Breast epithelium (tissue), 3 donors: ENCODE results near the gene ARHGEF33.

ENCODE experiments used
- CTCF ChIP-seq, 3 donors: fragments of 450-650 bp; IDR thresholded peaks; one replicate each; pipeline ENCODE4 v1.5.1; 2016 to 2017; ENCODE audit warnings: antibody characterized with exemption in 3 of 3, mild to moderate bottlenecking in 3 of 3, moderate library complexity in 3 of 3
- POLR2A ChIP-seq: fragments of 450-650 bp; IDR thresholded peaks from one replicate; pipeline ENCODE4 v1.6.1; 2016; ENCODE audit warnings: antibody characterized with exemption, mild to moderate bottlenecking, moderate library complexity
- POLR2AphosphoS5 ChIP-seq, 3 donors: sonication (generic); formaldehyde crosslinking; IDR thresholded peaks; one replicate each; pipeline ENCODE4 v1.6.1; 2017; ENCODE audit warnings: antibody characterized with exemption in 3 of 3

DNA sequence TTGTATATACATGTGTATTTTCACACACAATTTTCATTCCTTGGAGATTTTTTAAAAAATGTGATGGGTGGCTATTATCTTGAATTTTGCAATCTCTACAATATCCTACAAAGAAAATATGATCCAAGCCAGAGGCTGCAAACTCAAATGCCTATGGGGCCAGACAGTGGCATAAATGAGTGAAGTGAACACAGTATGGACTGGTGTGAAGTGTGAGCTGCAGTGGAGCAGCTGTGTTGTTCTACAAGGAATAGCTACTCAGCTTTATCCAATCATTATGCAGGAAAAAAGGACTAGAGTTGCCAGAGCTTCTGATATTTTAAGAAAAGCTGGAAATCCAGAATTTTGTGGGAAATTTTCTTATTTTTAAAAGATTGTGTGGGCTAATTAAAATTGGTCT lies 62.1 kb downstream of the ARHGEF33 start:
- TF ChIP-seq POLR2A, result no peak
- no peak for TF ChIP-seq CTCF (IDR thresholded peaks at IDR 0.05)
- TF ChIP-seq POLR2AphosphoS5 (IDR thresholded peaks at IDR 0.05), result no peak
